Measurements from ENCODE around the gene COL23A1. TPM values are rescaled to one million over a fixed set of nuclear protein-coding genes. Genes with fewer than 3 reads are reported as not detected.

The COL23A1 gene
- total and polyA plus RNA-seq, 2 of the 13 experiments (the other 11 are each of a cell fraction or from before 2014, with no cell fraction given), result not detected

- WGBS (ENCODE audit: low lambda C conversion rate), result 44% methylated on average over 7 of the region's 9 CpGs
- Histone ChIP-seq H3K36me3 (replicated peaks in 1 of 2; ENCODE audit: control insufficient read depth in 1 of 2, insufficient read depth in 2 of 2, low read length in 2 of 2) (no peaks in the 10 kb centered on the region), H3K4me3 (replicated peaks in 1 of 3; ENCODE audit: insufficient read depth in 1 of 3, low read depth in 2 of 3, low read length in 3 of 3) (no peak overlapping the region), H3K9me3 (ENCODE audit: low read length) (no peaks in the 10 kb centered on the region), H3K4me2 (ENCODE audit: low read depth, low read length) (no peak overlapping the region), H3K27ac (ENCODE audit: extremely low read length, insufficient read depth, low read length) (no peak overlapping the region), H3K79me2 (ENCODE audit: insufficient read depth, low read length) (no peaks in the 10 kb centered on the region), H3K4me1 (ENCODE audit: insufficient read depth, low read length) (no peaks in the 10 kb centered on the region), H2AFZ (ENCODE audit: low read length) (no peak overlapping the region), H3K27me3 (ENCODE audit: control insufficient read depth in 1 of 2, insufficient read depth in 2 of 2, low read length in 2 of 2) (peaks cover 1 to 24% of the 10 kb centered on the region in 2 experiments; a peak in 4 of 5 replicates), H4K20me1 (ENCODE audit: insufficient read depth, low read length) (no peaks in the 10 kb centered on the region), H3K9ac (ENCODE audit: insufficient read depth, low read depth, low read length) (no peak overlapping the region)
- TF ChIP-seq HMGXB3 (CRISPR knock-in tag; IDR thresholded peaks at IDR 0.05; ENCODE audit: borderline replicate concordance), result no peak
- no peak for TF ChIP-seq ZNF12 (CRISPR knock-in tag; IDR thresholded peaks at IDR 0.05)
- no peak for TF ChIP-seq ZFP90 (CRISPR knock-in tag; IDR thresholded peaks at IDR 0.05; ENCODE audit: borderline replicate concordance)
- no peak for TF ChIP-seq LBX2 (CRISPR knock-in tag; IDR thresholded peaks at IDR 0.05; ENCODE audit: borderline replicate concordance)
- no peak for TF ChIP-seq GPN1 (CRISPR knock-in tag; IDR thresholded peaks at IDR 0.05; ENCODE audit: borderline replicate concordance)
- no peak for TF ChIP-seq ZNF749 (CRISPR knock-in tag; IDR thresholded peaks at IDR 0.05; ENCODE audit: borderline replicate concordance)
- no peak for TF ChIP-seq KAT2B (IDR thresholded peaks at IDR 0.05; ENCODE audit: borderline replicate concordance, low read depth, low read length)
- FAIRE-seq (no peak), ATAC-seq (no peak; the same call in 2 of the 3 replicates), DNase-seq (ENCODE audit: low spot score) (no peak)
- CTCF ChIA-PET (ENCODE audit: low intra/inter-chr PET ratio, low total read pairs), result no interaction called here
- POLR2A ChIA-PET, result no interaction called here
- BruUV-seq (replicated peaks), result no TSS peak
- intact Hi-C loops (cut with micrococcal nuclease; ENCODE audit: unreplicated experiment), result no loop called here
- in situ Hi-C loops (cut with HindIII; ENCODE audit: extremely low pct_ligation_motif_present, low pct_unique_long_range_greater_than_20kb), result no loop called here
Measured at GRCh38 chr5:178546675-178547033, 43.5 kb downstream of the COL23A1 start.
